ENCODE data around the gene GRAMD1C.

DNA sequence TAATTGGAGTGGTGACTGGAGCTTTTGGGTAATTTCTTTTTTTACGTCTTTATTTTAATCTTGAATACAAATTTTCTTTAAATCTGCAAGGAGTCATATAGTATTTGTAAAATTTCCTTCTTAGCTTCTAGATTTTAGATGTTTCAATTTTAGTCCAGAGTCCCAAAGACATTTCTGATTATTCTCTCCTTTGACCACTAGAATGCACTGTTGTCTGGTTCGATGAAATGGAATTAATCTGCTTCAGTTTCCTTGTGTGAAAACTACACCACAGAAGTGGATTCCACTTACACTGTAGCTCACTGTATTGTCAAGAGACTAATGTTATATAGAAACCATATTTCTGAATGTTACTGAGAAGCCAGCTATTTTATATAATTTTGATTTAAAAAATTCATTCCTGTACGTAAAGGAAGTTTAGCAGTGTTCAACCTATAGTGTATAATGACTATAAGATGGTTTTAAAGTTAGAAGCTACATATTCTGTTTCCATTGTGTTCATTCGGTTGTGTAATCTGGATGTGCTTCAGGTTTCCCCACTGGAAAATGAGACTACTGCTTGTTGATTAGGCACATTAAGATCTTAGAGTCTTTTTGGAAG is 6.1 kb downstream of the GRAMD1C start:
- TF ChIP-seq POLR2A (IDR thresholded peaks at IDR 0.05; ENCODE audit: low read depth, low read length) (no peak), TAF1 (IDR thresholded peaks at IDR 0.05; ENCODE audit: low read depth, low read length) (no peak), POLR2AphosphoS5 (IDR thresholded peaks at IDR 0.05; ENCODE audit: low read depth, low read length) (no peak), SPI1 (IDR thresholded peaks at IDR 0.05; ENCODE audit: low read depth, low read length) (no peak), POU2F2 (IDR thresholded peaks at IDR 0.05; ENCODE audit: low read depth, low read length) (no peak), PAX5 (IDR thresholded peaks at IDR 0.05; ENCODE audit: insufficient read depth, low read length, severe bottlenecking) (no peak)

Measured in GM12891 (cell line).